ENCODE data around the gene PKNOX2.

GRCh38 chr11:125410091-125410490 is 245.5 kb downstream of the PKNOX2 start:
- no peak for TF ChIP-seq POLR2A (IDR thresholded peaks at IDR 0.05; ENCODE audit: low read depth, low read length)
- TF ChIP-seq TAF1 (IDR thresholded peaks at IDR 0.05; ENCODE audit: borderline replicate concordance, low read depth, low read length): no peak

Data from GM12892 (cell line).